Measurements from ENCODE around the gene KCP.

KCP gene

DNA sequence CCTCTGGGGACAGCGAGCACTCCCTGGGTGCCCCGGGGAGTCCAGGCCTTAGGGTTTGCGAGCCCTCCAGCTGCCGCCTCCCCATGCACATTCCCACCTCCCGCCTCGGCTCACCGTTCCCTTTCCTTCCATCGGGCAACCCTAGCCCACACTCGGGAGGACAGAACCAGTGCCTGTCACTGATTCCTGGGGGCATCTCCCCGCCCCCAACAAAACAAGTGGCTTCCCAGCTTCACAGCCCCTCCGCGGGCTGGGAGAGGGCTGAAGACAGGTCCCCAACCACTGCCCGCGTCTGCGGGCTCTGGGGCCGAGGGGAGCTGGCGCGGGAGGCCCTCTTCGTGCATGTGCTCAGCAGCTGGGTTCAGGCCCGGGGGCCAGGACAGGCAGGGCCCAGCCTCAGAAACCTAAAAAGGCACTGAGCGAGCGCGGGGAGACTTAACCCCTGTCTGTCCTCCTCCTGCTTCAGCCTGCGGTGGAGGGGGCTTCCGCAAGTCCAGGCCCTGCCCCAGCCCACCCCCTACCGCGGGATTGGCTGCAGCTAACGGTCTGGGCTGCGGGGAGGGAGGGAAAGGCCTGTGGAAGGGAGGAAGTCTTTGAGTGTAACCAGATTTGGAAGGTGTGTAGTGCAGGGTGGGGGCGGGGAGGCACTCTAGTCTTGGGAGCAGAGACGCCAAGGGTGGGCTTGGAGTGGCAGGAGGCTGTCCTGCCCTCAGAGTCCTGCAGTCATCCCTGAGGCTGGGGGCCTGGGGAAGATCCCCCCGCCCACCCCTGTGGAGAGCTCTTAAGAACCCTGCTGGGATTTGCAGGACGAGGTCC is 79.1 kb downstream of the KCP start:
- no peak overlapping the region for H3K4me3 ChIP-seq (ENCODE audit: low read depth, low read length)
- TF ChIP-seq, protein P1, sequence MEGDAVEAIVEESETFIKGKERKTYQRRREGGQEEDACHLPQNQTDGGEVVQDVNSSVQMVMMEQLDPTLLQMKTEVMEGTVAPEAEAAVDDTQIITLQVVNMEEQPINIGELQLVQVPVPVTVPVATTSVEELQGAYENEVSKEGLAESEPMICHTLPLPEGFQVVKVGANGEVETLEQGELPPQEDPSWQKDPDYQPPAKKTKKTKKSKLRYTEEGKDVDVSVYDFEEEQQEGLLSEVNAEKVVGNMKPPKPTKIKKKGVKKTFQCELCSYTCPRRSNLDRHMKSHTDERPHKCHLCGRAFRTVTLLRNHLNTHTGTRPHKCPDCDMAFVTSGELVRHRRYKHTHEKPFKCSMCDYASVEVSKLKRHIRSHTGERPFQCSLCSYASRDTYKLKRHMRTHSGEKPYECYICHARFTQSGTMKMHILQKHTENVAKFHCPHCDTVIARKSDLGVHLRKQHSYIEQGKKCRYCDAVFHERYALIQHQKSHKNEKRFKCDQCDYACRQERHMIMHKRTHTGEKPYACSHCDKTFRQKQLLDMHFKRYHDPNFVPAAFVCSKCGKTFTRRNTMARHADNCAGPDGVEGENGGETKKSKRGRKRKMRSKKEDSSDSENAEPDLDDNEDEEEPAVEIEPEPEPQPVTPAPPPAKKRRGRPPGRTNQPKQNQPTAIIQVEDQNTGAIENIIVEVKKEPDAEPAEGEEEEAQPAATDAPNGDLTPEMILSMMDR (IDR thresholded peaks at IDR 0.05; ENCODE audit: borderline replicate concordance, insufficient read depth, low read depth, low read length), result no peak

DNA sequence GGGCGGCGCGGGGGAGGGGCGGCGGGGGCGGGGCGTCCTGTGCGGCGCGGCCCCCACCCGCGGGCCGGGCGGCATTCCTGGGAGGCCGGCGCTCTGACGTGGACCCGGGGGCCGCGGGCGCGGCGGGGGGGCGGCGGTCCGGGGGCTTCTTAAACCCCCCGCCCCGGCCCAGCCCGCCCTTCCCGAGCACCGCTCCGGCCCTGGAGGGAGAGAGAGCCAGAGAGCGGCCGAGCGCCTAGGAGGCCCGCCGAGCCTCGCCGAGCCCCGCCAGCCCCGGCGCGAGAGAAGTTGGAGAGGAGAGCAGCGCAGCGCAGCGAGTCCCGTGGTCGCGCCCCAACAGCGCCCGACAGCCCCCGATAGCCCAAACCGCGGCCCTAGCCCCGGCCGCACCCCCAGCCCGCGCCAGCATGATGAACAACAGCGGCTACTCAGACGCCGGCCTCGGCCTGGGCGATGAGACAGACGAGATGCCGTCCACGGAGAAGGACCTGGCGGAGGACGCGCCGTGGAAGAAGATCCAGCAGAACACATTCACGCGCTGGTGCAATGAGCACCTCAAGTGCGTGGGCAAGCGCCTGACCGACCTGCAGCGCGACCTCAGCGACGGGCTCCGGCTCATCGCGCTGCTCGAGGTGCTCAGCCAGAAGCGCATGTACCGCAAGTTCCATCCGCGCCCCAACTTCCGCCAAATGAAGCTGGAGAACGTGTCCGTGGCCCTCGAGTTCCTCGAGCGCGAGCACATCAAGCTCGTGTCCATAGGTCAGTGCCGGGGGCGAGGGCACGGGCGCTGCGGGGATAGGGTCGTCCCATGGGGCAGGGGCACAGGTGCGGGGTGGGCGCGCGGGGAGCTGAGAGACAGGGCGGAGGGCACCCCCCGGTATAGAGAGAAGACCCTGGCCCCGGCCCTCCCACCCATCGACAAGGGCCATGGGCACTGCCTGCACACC is 80.0 kb downstream of the KCP start, which contains the start of gene FLNC:
FLNC (plus strand) TSS at position 176 of the 947 bp plus-strand sequence; CDS start at position 408, 232 bp downstream.
- TF ChIP-seq, protein P1 (IDR thresholded peaks at IDR 0.05; ENCODE audit: borderline replicate concordance, insufficient read depth, low read depth, low read length), result no peak
- no peak within 1 kb of the TSS for H3K4me3 ChIP-seq (ENCODE audit: low read depth, low read length)

DNA sequence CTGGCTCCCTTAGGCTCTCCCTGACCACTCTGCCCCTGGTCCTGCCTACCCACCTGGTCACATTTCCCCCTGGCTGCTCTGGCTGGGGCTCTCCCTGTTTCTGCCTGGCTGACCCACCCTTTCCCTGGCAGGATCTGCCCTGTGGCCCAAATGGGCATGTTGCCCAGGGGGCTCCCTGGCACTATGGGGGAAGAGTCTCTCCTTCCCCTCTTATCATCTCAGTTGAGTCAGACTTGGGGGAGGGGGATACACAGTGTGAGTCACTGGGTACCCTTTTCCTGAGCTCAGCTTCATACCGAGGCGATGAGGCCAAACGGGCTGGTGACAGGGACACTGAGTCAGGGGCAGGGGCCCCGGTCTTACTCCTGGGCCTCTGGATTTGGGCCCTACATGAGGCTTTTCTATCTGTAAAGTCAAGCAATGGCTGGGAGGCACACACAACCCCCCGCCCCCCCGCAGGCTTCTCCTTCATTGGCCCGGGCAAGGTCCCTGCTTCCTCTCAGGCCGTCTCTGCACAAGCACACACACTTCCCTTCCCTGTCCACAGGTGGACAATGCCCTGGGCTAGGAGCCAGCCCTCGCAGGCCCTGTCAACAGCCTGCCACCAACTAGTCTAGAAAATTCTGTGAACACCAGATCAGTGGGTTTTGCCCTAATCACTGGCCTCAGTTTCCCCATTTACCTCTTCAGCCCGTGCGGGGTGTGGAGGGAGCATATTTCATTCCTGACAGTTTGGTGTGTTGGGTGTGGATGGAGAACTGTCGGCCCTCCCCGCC is 80.9 kb downstream of the KCP start:
- no peak overlapping the region for H3K4me3 ChIP-seq (ENCODE audit: low read depth, low read length)
- TF ChIP-seq, protein P1 (IDR thresholded peaks at IDR 0.05; ENCODE audit: borderline replicate concordance, insufficient read depth, low read depth, low read length), result no peak

DNA sequence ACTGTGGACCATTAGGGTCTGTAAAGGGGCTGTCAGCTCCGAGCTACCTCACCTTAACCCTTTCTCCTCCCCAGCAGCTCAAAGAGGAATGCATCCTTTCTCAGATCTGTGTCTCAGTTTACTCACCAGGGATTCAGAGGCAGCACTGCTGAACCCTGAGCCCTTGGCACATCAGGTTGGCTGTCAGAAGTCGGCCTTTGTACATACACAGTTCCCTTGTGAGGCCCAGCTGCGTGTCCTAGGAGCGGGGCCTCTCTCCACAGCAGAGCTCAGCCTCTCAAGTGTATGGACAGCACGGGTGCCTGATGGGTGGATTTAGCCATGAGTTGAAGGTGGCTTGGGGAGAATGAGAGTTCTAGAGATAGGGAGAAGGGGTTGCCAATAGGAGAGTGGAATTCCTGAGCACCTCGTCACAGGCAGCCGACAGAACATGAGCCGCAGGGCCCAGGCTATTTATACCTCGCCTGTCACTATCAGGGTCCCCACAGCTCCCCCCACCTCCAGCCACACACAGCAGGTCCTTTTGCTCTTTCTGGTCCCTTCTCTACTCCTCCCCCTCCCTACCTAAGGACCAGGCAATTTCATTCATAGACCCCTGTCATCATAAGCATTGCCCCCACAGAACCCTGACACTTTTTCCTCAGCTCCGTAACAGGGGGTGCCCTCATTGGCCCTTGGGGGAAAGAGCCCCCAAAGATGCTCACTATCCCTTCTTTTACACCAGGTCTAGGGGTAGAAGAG is 82.4 kb downstream of the KCP start:
- TF ChIP-seq, protein P1 (IDR thresholded peaks at IDR 0.05; ENCODE audit: borderline replicate concordance, insufficient read depth, low read depth, low read length), result no peak
- no peak overlapping the region for H3K4me3 ChIP-seq (ENCODE audit: low read depth, low read length)

GRCh38 chr7:128827248-128827958 is 83.1 kb downstream of the KCP start:
- H3K4me3 ChIP-seq (ENCODE audit: low read depth, low read length), result no peak overlapping the region
- TF ChIP-seq, protein P1 (IDR thresholded peaks at IDR 0.05; ENCODE audit: borderline replicate concordance, insufficient read depth, low read depth, low read length), result no peak

- TF ChIP-seq, protein P1 (IDR thresholded peaks at IDR 0.05; ENCODE audit: borderline replicate concordance, insufficient read depth, low read depth, low read length), result no peak
- H3K4me3 ChIP-seq (ENCODE audit: low read depth, low read length), result no peak overlapping the region
Observed at GRCh38 chr7:128826916-128827247, 83.6 kb downstream of the KCP start.
